EL (cell line): ENCODE results near the gene SEC63.

ENCODE experiments used
- DNase-seq: peaks from one replicate; pipeline ENCODE4 v3.0.0-alpha.2; 2016

The SEC63 gene

GRCh38 chr6:107853230-107853629 is 104.8 kb downstream of the SEC63 start:
- DNase-seq: no peak

- no peak for DNase-seq
Observed at GRCh38 chr6:107849325-107849724, 108.7 kb downstream of the SEC63 start.

- DNase-seq: peak; percentile 88
Observed at GRCh38 chr6:107847844-107848802, 109.9 kb downstream of the SEC63 start.

DNA sequence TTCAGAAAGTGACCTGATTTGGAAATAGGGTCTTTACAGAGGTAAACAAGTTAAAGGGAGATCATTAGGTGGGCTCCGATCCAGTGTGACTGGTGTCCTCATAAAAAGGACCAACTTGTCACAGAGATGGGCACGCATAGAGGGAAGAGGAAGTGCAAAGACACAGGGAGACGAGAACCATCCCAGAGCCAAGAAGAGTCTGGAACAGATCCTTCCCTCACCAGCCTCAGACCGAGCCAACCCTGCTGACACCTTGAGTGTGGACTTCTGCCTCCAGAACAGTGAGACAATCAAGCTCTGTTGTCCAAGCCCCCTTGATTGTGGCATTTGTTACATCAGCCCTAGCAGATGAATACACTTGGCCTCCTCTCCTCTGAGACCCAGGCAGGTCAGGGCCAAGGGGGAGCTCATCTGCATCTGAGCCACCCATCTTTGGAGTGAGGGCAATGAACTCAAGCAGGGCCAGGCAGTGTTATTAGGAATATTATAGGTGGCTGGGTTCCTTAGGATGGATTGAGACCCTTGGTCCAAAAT is 111.7 kb downstream of the SEC63 start:
- DNase-seq: no peak

- no peak for DNase-seq
Observed at GRCh38 chr6:107845777-107846176, 112.2 kb downstream of the SEC63 start.

DNA sequence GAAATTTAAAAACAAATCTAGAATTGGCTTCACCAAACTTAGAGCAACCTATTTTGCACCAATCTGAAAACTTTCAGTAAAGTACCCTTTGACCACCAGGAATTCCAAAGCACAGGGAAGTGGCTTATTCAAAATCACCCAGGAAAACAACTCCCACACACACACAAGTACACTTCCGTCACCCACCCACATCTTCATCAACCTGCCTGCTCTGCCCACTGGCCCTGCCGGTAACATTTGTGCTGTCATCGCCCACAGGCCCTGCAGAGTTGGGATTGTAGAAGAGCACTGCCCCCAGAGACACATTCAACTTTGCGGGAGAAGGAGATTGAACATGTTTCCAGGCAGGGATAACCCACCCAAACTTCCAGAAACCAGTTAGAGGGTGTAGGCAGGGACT is 114.6 kb downstream of the SEC63 start:
- no peak for DNase-seq

- no peak for DNase-seq
Observed at GRCh38 chr6:107841275-107841670, 116.7 kb downstream of the SEC63 start.

- DNase-seq: no peak
Observed at GRCh38 chr6:107840636-107841274, 117.3 kb downstream of the SEC63 start.

DNA sequence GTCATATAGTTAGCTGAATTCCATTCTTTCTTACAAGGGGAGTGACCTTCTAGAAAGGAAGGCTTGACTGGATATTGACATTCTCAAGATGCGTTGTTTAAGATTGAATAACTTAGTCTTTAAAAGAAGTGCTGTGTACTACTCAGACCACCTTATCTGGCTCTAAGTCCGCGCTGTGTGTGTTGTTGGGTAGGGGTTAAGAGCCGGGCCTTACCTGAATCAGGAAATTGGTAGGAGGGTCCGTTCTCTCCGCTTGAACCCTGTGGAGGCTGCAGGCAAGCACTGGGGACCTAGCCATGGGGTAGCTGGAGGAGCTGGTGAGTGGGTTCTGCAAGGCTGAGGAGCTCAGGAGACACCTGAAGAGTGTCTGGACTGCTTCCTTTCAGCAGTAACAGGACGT is 124.9 kb downstream of the SEC63 start:
- no peak for DNase-seq

DNA sequence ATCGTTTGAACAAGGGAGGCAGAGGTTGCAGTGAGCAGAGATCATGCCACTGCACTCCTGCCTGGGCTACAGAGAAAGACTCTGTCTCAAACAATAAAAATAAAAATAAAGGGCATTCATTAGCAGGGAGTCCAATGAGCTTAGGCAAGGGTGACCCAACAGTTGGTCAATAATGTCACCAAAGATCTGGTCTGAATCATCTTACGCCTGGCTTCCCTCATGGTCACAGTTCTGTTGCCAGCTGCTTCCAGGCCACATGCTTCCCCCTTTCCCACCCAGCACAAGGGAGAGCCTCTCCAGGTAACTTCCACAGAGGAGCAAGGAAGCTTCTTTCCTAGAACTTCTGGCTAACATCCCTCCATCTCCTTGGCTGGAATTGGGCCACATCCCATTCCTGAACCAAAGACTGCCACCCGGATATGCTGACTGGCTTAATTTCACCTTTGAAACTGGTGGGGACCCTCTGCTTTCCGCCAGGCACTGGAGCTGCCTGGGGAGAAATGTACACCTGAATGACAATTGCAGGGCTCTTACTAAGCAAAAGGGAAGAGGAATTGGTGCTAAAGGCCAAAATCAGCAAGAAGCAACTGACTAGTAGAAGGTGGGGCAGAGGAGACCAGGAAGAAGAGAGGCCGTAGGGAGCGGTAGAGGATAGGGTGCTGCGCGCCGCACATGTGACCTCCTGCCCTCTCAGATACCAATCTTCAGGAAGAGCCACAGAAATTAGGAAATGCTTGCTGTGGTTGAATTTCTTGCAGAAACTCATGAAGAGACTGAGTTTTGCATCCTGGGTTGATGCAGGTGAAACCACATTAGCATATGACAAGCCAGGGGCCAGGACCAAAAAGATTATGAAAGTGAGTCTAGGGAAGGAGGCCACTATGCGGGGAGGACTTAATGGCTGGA is 125.6 kb downstream of the SEC63 start:
- DNase-seq: no peak

- no peak for DNase-seq
Observed at GRCh38 chr6:107830060-107830459, 127.9 kb downstream of the SEC63 start.

DNA sequence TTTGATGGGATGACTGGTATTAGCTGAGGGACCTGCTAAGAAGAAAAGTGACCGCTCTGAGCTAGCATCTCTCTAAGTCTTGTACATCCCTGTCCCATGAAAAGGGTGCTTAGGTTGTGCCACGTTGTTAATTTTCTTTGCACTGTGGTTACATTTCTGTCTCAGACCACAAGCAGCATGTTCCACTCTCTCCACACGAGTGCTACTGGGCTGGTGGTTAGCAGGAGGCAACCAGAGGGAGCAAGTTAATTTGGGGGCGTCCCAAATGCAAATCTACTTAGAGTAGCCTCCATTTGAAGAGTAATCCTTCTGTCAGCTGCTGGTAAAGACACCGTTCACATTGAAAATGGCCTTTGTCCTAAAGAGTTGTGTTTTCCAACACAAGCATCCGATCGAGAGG is 130.5 kb downstream of the SEC63 start:
- no peak for DNase-seq

DNA sequence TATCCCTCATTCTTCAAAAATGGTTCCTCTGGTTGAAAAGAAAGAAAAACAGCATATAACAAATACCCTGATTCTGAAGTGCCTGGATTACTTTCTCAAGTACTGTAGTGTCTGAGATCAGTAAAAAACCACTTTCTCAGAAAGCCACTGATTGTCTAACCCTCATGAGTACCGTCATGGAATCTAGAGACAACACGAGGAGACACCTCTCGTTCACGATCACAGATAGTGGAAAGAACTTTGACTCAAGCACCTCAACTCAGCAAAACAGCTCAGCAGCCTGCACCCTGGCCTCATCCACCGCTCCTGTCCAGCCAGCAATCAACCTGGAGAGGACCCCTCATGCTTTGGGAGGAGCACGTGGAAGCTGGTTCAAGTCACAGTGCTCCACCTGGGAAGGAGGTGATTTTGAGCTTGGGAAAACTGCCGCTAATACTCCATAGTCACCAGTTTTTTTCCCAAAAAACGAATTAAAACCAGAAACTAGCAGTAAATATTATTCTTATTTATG is 134.9 kb downstream of the SEC63 start:
- no peak for DNase-seq

- DNase-seq: peak; percentile 10
Observed at GRCh38 chr6:107822176-107823046, 135.6 kb downstream of the SEC63 start.

DNA sequence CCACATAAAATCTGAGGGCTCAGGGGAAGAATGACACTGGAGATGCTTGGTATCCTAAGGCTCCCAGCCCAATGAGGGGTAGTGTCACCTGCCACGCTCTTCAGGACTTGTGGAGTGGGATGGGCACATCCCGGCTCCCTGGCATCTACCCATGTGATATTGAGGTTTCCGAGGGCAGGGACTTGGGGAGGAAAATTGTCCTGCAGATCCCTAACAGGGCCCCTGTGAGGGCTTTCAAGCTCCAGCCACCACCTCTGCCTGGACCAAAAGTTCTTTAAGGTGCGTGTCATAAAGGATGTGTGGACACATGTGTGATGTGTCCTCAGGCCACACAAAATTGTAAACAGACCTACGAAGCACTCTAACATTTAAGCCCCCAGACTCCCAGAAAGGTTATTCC is 136.4 kb downstream of the SEC63 start:
- no peak for DNase-seq

- peak; percentile 33 for DNase-seq
Observed at GRCh38 chr6:107820338-107821261, 137.4 kb downstream of the SEC63 start.

- DNase-seq: peak; percentile 56
Observed at GRCh38 chr6:107819964-107820337, 138.1 kb downstream of the SEC63 start.

- no peak for DNase-seq
Observed at GRCh38 chr6:107819217-107819616, 138.8 kb downstream of the SEC63 start.

- no peak for DNase-seq
Observed at GRCh38 chr6:107818272-107818671, 139.7 kb downstream of the SEC63 start.

GRCh38 chr6:107817784-107818183 is 140.2 kb downstream of the SEC63 start:
- no peak for DNase-seq
